Uterus (tissue), 2 donors: Measurements from ENCODE around the gene FCF1.

Experiments used
- POLR2A ChIP-seq, 2 donors: fragments of 450-650 bp; IDR thresholded peaks; one replicate each; pipeline ENCODE4 v1.6.1; 2016; ENCODE audit warnings: antibody characterized with exemption in 2 of 2, mild to moderate bottlenecking in 1 of 2, moderate library complexity in 1 of 2
- TF ChIP-seq, protein P1 (sequence below), 4 experiments: fragments of 200-600 bp in 2 of 4; fragments of 450-650 bp in 2 of 4; sonication (generic) in 2 of 4; IDR thresholded peaks; one replicate each; pipeline ENCODE4 v1.5.1; 2016 to 2019; ENCODE audit warnings: antibody characterized with exemption in 4 of 4, mild to moderate bottlenecking in 2 of 4, moderate library complexity in 1 of 4

DNA sequence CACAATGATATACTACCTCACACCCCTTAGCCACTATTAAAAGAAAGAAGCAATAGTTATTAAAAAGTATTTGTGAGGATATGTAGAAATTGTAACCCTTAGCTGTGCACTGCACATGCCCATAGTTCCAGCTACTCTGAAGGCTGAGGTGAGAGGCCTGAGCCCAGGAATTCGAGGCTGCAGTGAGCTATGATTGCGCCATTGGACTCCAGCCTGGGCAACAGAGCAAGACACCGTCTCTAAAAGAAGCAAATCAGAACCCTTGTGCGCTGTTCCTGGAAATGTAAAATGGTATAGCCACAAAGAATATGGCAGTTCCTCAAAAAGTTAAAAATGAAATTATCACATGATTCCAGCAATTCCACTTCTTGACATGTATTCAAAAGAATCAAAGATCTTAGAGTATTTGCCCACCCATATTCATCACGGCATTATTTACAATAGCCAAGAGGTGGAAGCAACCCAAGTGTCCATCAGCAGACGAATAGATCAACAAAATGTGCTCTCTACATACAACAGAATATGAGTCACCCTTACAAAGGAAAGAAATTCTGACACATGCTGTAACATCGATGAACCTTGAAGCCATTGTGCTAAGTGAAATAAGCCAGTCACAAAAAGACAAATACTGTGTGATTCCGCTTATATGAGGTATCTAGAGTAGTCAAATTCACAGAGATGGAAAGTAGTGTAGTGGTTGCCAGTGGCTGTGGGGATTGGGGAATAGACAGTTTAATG lies 26.5 kb downstream of the FCF1 start:
- TF ChIP-seq POLR2A (IDR thresholded peaks at IDR 0.05), result no peak
- TF ChIP-seq, protein P1, sequence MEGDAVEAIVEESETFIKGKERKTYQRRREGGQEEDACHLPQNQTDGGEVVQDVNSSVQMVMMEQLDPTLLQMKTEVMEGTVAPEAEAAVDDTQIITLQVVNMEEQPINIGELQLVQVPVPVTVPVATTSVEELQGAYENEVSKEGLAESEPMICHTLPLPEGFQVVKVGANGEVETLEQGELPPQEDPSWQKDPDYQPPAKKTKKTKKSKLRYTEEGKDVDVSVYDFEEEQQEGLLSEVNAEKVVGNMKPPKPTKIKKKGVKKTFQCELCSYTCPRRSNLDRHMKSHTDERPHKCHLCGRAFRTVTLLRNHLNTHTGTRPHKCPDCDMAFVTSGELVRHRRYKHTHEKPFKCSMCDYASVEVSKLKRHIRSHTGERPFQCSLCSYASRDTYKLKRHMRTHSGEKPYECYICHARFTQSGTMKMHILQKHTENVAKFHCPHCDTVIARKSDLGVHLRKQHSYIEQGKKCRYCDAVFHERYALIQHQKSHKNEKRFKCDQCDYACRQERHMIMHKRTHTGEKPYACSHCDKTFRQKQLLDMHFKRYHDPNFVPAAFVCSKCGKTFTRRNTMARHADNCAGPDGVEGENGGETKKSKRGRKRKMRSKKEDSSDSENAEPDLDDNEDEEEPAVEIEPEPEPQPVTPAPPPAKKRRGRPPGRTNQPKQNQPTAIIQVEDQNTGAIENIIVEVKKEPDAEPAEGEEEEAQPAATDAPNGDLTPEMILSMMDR (IDR thresholded peaks at IDR 0.05), result no peak
